Keratinocyte (primary cell): Measurements from ENCODE around the gene PHOX2A.

ENCODE experiments used
- EZH2 ChIP-seq: IDR thresholded peaks from one replicate; pipeline ENCODE4 v1.6.1; 2012; ENCODE audit warnings: inconsistent platforms, mild to moderate bottlenecking, low read length, moderate library complexity
- TF ChIP-seq, protein P1 (sequence below), 3 experiments: IDR thresholded peaks in 1 of 3; conservative IDR thresholded peaks in 1 of 3; optimal IDR thresholded peaks in 1 of 3; 2 replicates in 2 of 3; 3 replicates in 1 of 3; pipeline versions ENCODE3 to v1.5.1; 2011; ENCODE audit warnings: low read length in 3 of 3, mild to moderate bottlenecking in 3 of 3, moderate library complexity in 2 of 3, control low read depth in 1 of 3, inconsistent platforms in 1 of 3; ENCODE audit not compliant: insufficient read depth in 2 of 3; ENCODE audit errors: extremely low read depth in 1 of 3

DNA sequence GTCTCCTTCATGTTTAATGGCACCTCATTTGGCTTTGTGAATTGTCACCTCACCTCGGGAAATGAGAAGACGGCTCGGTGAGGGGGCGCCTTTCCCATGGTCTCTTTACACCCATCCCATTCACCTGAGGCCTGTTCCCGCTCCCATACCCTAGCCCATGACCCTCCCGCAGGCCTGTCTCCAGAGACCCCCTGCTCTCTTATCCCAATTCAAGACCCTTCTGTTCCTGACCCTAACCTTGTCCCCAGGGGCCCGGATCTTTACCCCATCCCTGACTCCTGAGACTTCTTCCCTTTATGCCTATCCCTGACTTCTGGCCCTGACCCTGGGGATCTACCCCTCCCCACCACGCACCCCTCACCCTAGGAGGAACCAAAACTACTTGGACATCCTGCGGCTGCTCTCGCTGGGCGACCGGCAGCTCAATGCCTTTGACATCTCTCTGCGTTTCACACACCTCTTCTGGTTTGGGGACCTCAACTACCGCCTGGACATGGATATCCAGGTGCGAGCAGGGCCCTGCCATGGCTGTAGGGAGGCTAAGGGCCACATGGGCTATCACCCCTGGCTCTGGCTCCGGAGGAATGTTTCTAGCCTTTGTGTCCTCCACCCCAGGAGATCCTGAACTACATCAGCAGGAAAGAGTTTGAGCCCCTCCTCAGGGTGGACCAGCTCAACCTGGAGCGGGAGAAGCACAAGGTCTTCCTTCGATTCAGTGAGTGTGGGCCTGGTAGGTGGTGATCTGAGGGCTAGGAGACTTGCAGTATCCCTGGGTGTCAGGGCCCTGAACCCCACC lies 11.5 kb downstream of the PHOX2A start:
- TF ChIP-seq EZH2, result no peak
- TF ChIP-seq, protein P1, sequence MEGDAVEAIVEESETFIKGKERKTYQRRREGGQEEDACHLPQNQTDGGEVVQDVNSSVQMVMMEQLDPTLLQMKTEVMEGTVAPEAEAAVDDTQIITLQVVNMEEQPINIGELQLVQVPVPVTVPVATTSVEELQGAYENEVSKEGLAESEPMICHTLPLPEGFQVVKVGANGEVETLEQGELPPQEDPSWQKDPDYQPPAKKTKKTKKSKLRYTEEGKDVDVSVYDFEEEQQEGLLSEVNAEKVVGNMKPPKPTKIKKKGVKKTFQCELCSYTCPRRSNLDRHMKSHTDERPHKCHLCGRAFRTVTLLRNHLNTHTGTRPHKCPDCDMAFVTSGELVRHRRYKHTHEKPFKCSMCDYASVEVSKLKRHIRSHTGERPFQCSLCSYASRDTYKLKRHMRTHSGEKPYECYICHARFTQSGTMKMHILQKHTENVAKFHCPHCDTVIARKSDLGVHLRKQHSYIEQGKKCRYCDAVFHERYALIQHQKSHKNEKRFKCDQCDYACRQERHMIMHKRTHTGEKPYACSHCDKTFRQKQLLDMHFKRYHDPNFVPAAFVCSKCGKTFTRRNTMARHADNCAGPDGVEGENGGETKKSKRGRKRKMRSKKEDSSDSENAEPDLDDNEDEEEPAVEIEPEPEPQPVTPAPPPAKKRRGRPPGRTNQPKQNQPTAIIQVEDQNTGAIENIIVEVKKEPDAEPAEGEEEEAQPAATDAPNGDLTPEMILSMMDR (optimal IDR thresholded peaks at IDR 0.05 in 1 of 3, IDR thresholded peaks at IDR 0.05 in 1 of 3, conservative IDR thresholded peaks at IDR 0.05 in 1 of 3; ENCODE audit: extremely low read depth in 1 of 3, insufficient read depth in 2 of 3, low read length in 3 of 3), result no peak
